Breast epithelium (tissue), 3 donors: ENCODE measurements around the gene ARHGEF19.

Experiments
- CTCF ChIP-seq, 3 donors: fragments of 450-650 bp; IDR thresholded peaks; one replicate each; pipeline ENCODE4 v1.5.1; 2016 to 2017; ENCODE audit warnings: antibody characterized with exemption in 3 of 3, mild to moderate bottlenecking in 3 of 3, moderate library complexity in 3 of 3
- POLR2A ChIP-seq: fragments of 450-650 bp; IDR thresholded peaks from one replicate; pipeline ENCODE4 v1.6.1; 2016; ENCODE audit warnings: antibody characterized with exemption, mild to moderate bottlenecking, moderate library complexity
- POLR2AphosphoS5 ChIP-seq, 3 donors: sonication (generic); formaldehyde crosslinking; IDR thresholded peaks; one replicate each; pipeline ENCODE4 v1.6.1; 2017; ENCODE audit warnings: antibody characterized with exemption in 3 of 3

- TF ChIP-seq CTCF (IDR thresholded peaks at IDR 0.05) (no peak), POLR2A (no peak), POLR2AphosphoS5 (IDR thresholded peaks at IDR 0.05) (no peak)
Measured at GRCh38 chr1:16166117-16166516, 46.3 kb downstream of the ARHGEF19 start.
